GM19438 (cell line): ENCODE data around the gene MRPS15.
A peak's percentile ranks its signal among the peaks of the same experiment; 100 is the strongest.
"Not testable (repeated sequence)": the region's sequence is repeated elsewhere in the genome, so short reads cannot be mapped to it uniquely, and the experiment has no call there.

ENCODE experiments used
- ATAC-seq: cut with Tn5 transposase; IDR thresholded peaks from one replicate; pipeline ENCODE4 v1.9.1; 2021; ENCODE audit warnings: low read depth; ENCODE audit not compliant: unreplicated experiment

Gene MRPS15

GRCh38 chr1:36463803-36464604, at the start of gene MRPS15:
TSS of gene MRPS15 (minus strand) at chr1:36464384. CDS start at chr1:36464275, 109 bp downstream.
- ATAC-seq = peak; percentile 93

- no peak for ATAC-seq
Measured at GRCh38 chr1:36512842-36513241, 48.7 kb upstream of the MRPS15 start.

- ATAC-seq = no peak
Measured at GRCh38 chr1:36511804-36512798, 47.9 kb upstream of the MRPS15 start.

- ATAC-seq = not testable (repeated sequence)
Measured at GRCh38 chr1:36511220-36511619, 47.0 kb upstream of the MRPS15 start.

- ATAC-seq = no peak
Measured at GRCh38 chr1:36510418-36510817, 46.2 kb upstream of the MRPS15 start.

GRCh38 chr1:36508257-36508656, 44.1 kb upstream of the MRPS15 start:
- ATAC-seq = no peak

GRCh38 chr1:36506276-36506920, 42.2 kb upstream of the MRPS15 start:
- ATAC-seq = no peak

GRCh38 chr1:36503733-36504132, 39.5 kb upstream of the MRPS15 start:
- no peak for ATAC-seq

- ATAC-seq = no peak
Measured at GRCh38 chr1:36503159-36503558, 39.0 kb upstream of the MRPS15 start.

GRCh38 chr1:36502616-36503015, 38.4 kb upstream of the MRPS15 start:
- ATAC-seq = no peak

GRCh38 chr1:36501911-36502310, 37.7 kb upstream of the MRPS15 start:
- not testable (repeated sequence) for ATAC-seq

- no peak for ATAC-seq
Measured at GRCh38 chr1:36497207-36497606, 33.0 kb upstream of the MRPS15 start.

GRCh38 chr1:36494971-36495370, 30.8 kb upstream of the MRPS15 start:
- no peak for ATAC-seq

GRCh38 chr1:36493524-36493923, 29.3 kb upstream of the MRPS15 start:
- no peak for ATAC-seq

GRCh38 chr1:36492491-36492890, 28.3 kb upstream of the MRPS15 start:
- no peak for ATAC-seq

- not testable (repeated sequence) for ATAC-seq
Measured at GRCh38 chr1:36489258-36490051, 25.3 kb upstream of the MRPS15 start.

GRCh38 chr1:36487906-36488305, 23.7 kb upstream of the MRPS15 start:
- ATAC-seq = no peak

GRCh38 chr1:36487336-36487725, 23.1 kb upstream of the MRPS15 start:
- not testable (repeated sequence) for ATAC-seq

GRCh38 chr1:36486439-36487335, 22.5 kb upstream of the MRPS15 start:
- ATAC-seq = no peak
